H1 (cell line): ENCODE results near the gene UNC50. TPM values are rescaled to one million over a fixed set of nuclear protein-coding genes. Genes with fewer than 3 reads are reported as not detected.
A peak's percentile ranks its signal among the peaks of the same experiment; 100 is the strongest.

Experiments used
- CTCF ChIA-PET: fragments of 300-600 bp; sonication (Branson Sonifier 250); formaldehyde crosslinking; loops from one replicate; lab custom pipeline; 2021; ENCODE audit not compliant: partially characterized antibody; lab: Charles Lee
- POLR2A ChIA-PET: fragments of 300-600 bp; sonication (Branson Sonifier 250); formaldehyde crosslinking; loops from one replicate; lab custom pipeline; 2021; ENCODE audit warnings: inconsistent platforms; ENCODE audit not compliant: partially characterized antibody; lab: Charles Lee
- DNase-seq, 2 experiments: peaks; one replicate each; pipeline versions ENCODE4 v3.0.0 to v3.0.0-alpha.2; 2010 to 2022; ENCODE audit warnings: low spot score in 2 of 2, low read depth in 1 of 2, mixed read lengths in 1 of 2
- FAIRE-seq: peaks from 2 replicates; lab custom pipeline; 2011; peaks lifted over from hg19 to GRCh38; lab: Jason Lieb, UNC
- H2AFZ ChIP-seq: 2 replicates; pipeline ENCODE4 v1.8.1; 2012; ENCODE audit warnings: low read length, inconsistent platforms
- H2AK5ac ChIP-seq: 2 replicates; pipeline ENCODE4 v1.6.1; 2013; ENCODE audit warnings: low read depth, low read length
- H2BK120ac ChIP-seq: replicated peaks from 2 replicates; pipeline ENCODE3; 2013; ENCODE audit warnings: low read depth, low read length, inconsistent platforms
- H2BK12ac ChIP-seq: 2 replicates; pipeline ENCODE4 v1.6.1; 2013; ENCODE audit warnings: low read depth, low read length
- H2BK15ac ChIP-seq: 2 replicates; pipeline ENCODE4 v1.6.1; 2013; ENCODE audit warnings: low read length
- H2BK20ac ChIP-seq: 2 replicates; pipeline ENCODE4 v1.6.1; 2013; ENCODE audit warnings: low read length
- H2BK5ac ChIP-seq: 2 replicates; pipeline ENCODE4 v1.6.1; 2013; ENCODE audit warnings: low read depth, low read length
- H3K14ac ChIP-seq: 2 replicates; pipeline ENCODE4 v1.6.1; 2013; ENCODE audit warnings: inconsistent platforms; ENCODE audit not compliant: insufficient read length
- H3K18ac ChIP-seq: 2 replicates; pipeline ENCODE4 v1.6.1; 2013; ENCODE audit warnings: low read length; ENCODE audit errors: extremely low read depth
- H3K23ac ChIP-seq: 2 replicates; pipeline ENCODE4 v1.6.1; 2013; ENCODE audit warnings: inconsistent platforms; ENCODE audit not compliant: insufficient read length
- H3K23me2 ChIP-seq: 2 replicates; pipeline ENCODE4 v1.6.1; 2013; ENCODE audit warnings: low read depth, low read length
- H3K27ac ChIP-seq: 2 replicates; pipeline ENCODE4 v1.6.1; 2011; ENCODE audit warnings: low read depth, low read length, inconsistent platforms
- H3K27me3 ChIP-seq, 4 experiments: replicated peaks in 1 of 4; 1 replicate in 1 of 4; 2 replicates in 3 of 4; pipeline versions ENCODE4 v1.6.1 to v1.8.1; 2011 to 2013; ENCODE audit warnings: low read length in 3 of 4, mild to moderate bottlenecking in 3 of 4, inconsistent platforms in 2 of 4, mixed read lengths in 2 of 4, moderate library complexity in 1 of 4; ENCODE audit not compliant: control insufficient read depth in 3 of 4, insufficient read depth in 3 of 4; ENCODE audit errors: extremely low read depth in 1 of 4
- H3K36me3 ChIP-seq, 4 experiments: 2 replicates each; pipeline versions ENCODE4 v1.6.1 to v1.8.1; 2011 to 2013; ENCODE audit warnings: mild to moderate bottlenecking in 4 of 4, low read length in 3 of 4, moderate library complexity in 2 of 4, control low read depth in 1 of 4, inconsistent platforms in 1 of 4; ENCODE audit not compliant: insufficient read depth in 4 of 4, control insufficient read depth in 2 of 4
- H3K4ac ChIP-seq: replicated peaks from 2 replicates; pipeline ENCODE3; 2013; ENCODE audit warnings: low read length, low read depth, mixed read lengths, inconsistent platforms; ENCODE audit not compliant: insufficient read length
- H3K4me1 ChIP-seq, 4 experiments: replicated peaks in 1 of 4; 1 replicate in 1 of 4; 2 replicates in 3 of 4; pipeline versions ENCODE4 v1.6.1 to v1.8.1; 2011 to 2013; ENCODE audit warnings: low read length in 3 of 4, inconsistent platforms in 2 of 4, mixed read lengths in 1 of 4; ENCODE audit not compliant: insufficient read depth in 4 of 4, control insufficient read depth in 3 of 4
- H3K4me2 ChIP-seq, 2 experiments: 2 replicates each; pipeline versions ENCODE4 v1.6.1 to v1.8.1; 2011 to 2013; ENCODE audit warnings: low read depth in 2 of 2, low read length in 2 of 2, control low read depth in 1 of 2, inconsistent platforms in 1 of 2, mild to moderate bottlenecking in 1 of 2; ENCODE audit not compliant: insufficient read depth in 1 of 2
- H3K4me3 ChIP-seq, 4 experiments: fragments of 200-600, 300-600 bp in 1 of 4; sonication (generic), shearing (Covaris generic), sonication (Bioruptor Twin) in 1 of 4; 2 replicates each; pipeline versions ENCODE4 v1.5.1 to v1.8.1; 2011 to 2016; ENCODE audit warnings: low read length in 4 of 4, low read depth in 3 of 4, control low read depth in 2 of 4, inconsistent platforms in 2 of 4, mild to moderate bottlenecking in 2 of 4, mixed read lengths in 1 of 4, moderate library complexity in 1 of 4; ENCODE audit not compliant: insufficient read depth in 2 of 4; ENCODE audit errors: extremely low read depth in 1 of 4
- H3K56ac ChIP-seq: replicated peaks from 2 replicates; pipeline ENCODE3; 2013; ENCODE audit warnings: low read depth, mild to moderate bottlenecking, mixed read lengths, low read length, inconsistent platforms; ENCODE audit not compliant: insufficient read length
- H3K79me1 ChIP-seq: 2 replicates; pipeline ENCODE4 v1.6.1; 2013; ENCODE audit warnings: low read depth, low read length, control low read depth
- H3K79me2 ChIP-seq, 2 experiments: 2 replicates each; pipeline versions ENCODE4 v1.6.1 to v1.8.1; 2012 to 2013; ENCODE audit warnings: low read length in 2 of 2, mild to moderate bottlenecking in 2 of 2, inconsistent platforms in 1 of 2; ENCODE audit not compliant: insufficient read depth in 2 of 2, control insufficient read depth in 1 of 2
- H3K9ac ChIP-seq, 4 experiments: replicated peaks in 1 of 4; 1 replicate in 1 of 4; 2 replicates in 3 of 4; pipeline versions ENCODE4 v1.6.1 to v1.8.1; 2011 to 2013; ENCODE audit warnings: low read depth in 3 of 4, low read length in 3 of 4, control low read depth in 2 of 4, mild to moderate bottlenecking in 2 of 4, moderate library complexity in 2 of 4, inconsistent platforms in 1 of 4; ENCODE audit errors: extremely low read depth in 1 of 4
- H3K9me3 ChIP-seq, 2 experiments: 2 replicates each; pipeline versions ENCODE4 v1.6.1 to v1.8.1; 2012 to 2013; ENCODE audit warnings: mild to moderate bottlenecking in 2 of 2, moderate library complexity in 2 of 2, control low read depth in 1 of 2, inconsistent platforms in 1 of 2, low read depth in 1 of 2, low read length in 1 of 2, mixed read lengths in 1 of 2; ENCODE audit not compliant: insufficient read depth in 2 of 2
- H4K20me1 ChIP-seq, 2 experiments: replicated peaks in 1 of 2; 2 replicates each; pipeline versions ENCODE3 to v1.8.1; 2011 to 2013; ENCODE audit warnings: inconsistent platforms in 2 of 2, low read length in 2 of 2, mild to moderate bottlenecking in 1 of 2; ENCODE audit not compliant: insufficient read depth in 2 of 2, control insufficient read depth in 1 of 2
- H4K5ac ChIP-seq: 2 replicates; pipeline ENCODE4 v1.6.1; 2013; ENCODE audit warnings: low read length, low read depth, mixed read lengths, inconsistent platforms; ENCODE audit not compliant: insufficient read length
- H4K8ac ChIP-seq: 2 replicates; pipeline ENCODE4 v1.8.0; 2013; ENCODE audit warnings: mild to moderate bottlenecking, moderate library complexity, low read length, inconsistent platforms; ENCODE audit not compliant: insufficient read depth; ENCODE audit errors: extremely low read depth
- H4K91ac ChIP-seq: replicated peaks from 2 replicates; pipeline ENCODE3; 2013; ENCODE audit warnings: low read length, mixed read lengths, inconsistent platforms; ENCODE audit not compliant: insufficient read length
- CTCF ChIP-seq, 3 experiments: IDR thresholded peaks; 1 replicate in 2 of 3; 2 replicates in 1 of 3; pipeline versions ENCODE4 v1.5.1 to v1.6.1; 2011; ENCODE audit warnings: low read length in 3 of 3, mild to moderate bottlenecking in 3 of 3, inconsistent platforms in 2 of 3, low read depth in 1 of 3, moderate library complexity in 1 of 3; ENCODE audit not compliant: insufficient read depth in 1 of 3; ENCODE audit errors: control extremely low read depth in 1 of 3
- RBBP5 ChIP-seq: IDR thresholded peaks from 2 replicates; pipeline ENCODE4 v1.7.1; 2012; ENCODE audit warnings: low read depth, mild to moderate bottlenecking, inconsistent platforms, low read length, moderate library complexity, borderline replicate concordance
- WGBS, 2 experiments: shearing (Covaris generic) in 1 of 2; methylation state at CpG; one replicate each; pipeline versions ENCODE4 v1.1.6 to v1.1.7; 2013 to 2015; ENCODE audit warnings: low lambda C conversion rate in 2 of 2, mixed read lengths in 2 of 2, inconsistent platforms in 1 of 2, low coverage in 1 of 2, missing lambda C conversion rate in 1 of 2; ENCODE audit not compliant: insufficient replicate concordance in 2 of 2, insufficient coverage in 1 of 2, insufficient read length in 1 of 2; ENCODE audit errors: extremely low coverage in 1 of 2, missing lambda C conversion rate in 1 of 2; 5-methylcytosine and 5-hydroxymethylcytosine counted together
- polyA plus RNA-seq, 7 experiments: library from polyadenylated mRNA; depleted of rRNA in 3 of 7; stranded (reverse) in 5 of 7; unstranded in 2 of 7; fragments of >200 nt in 5 of 7; fragments of 200-250 nt in 2 of 7; gene quantifications; 1 replicate in 5 of 7; 2 replicates in 1 of 7; 4 replicates in 1 of 7; pipeline versions ENCODE4 v1.2.1 to v1.2.3, GENCODE V29; 2011 to 2013; ENCODE audit warnings: missing spikeins in 2 of 7, mixed read lengths in 2 of 7
- total RNA-seq: library from RNA; stranded (reverse); fragmentation: NEBNext Ultra II Directional; extraction: Animal tissue kit (Norgen Biotek cat#: 25700); gene quantifications from 2 replicates; pipeline ENCODE4 v1.2.1, GENCODE V29; 2021

UNC50 gene
- total and polyA plus RNA-seq, 2 of the 8 experiments (the other 6 are each of a cell fraction or from before 2014, with no cell fraction given) = 33.4 to 58.5 TPM

GRCh38 chr2:98615481-98615880 is 7.1 kb downstream of the UNC50 start:
- H2BK15ac ChIP-seq = no peak overlapping the region
- no peak overlapping the region for H3K23ac ChIP-seq
- peaks cover 2 to 61% (median 23%) of the 10 kb centered on the region in 4 experiments for H3K36me3 ChIP-seq
- H2BK20ac ChIP-seq = no peak overlapping the region
- H3K14ac ChIP-seq = no peak overlapping the region
- peak in 2 of 3 experiments; percentile 10 to 20; a peak in 2 of 4 replicates for TF ChIP-seq CTCF (IDR thresholded peaks at IDR 0.05; ENCODE audit: control extremely low read depth in 1 of 3, insufficient read depth in 1 of 3, low read depth in 1 of 3, low read length in 3 of 3)
- no peak for TF ChIP-seq RBBP5
- 0 out of 2 replicates have a peak, but pooled peaks cover 3% of the 10 kb centered on the region for H3K79me1 ChIP-seq
- no peak overlapping the region for H2AFZ ChIP-seq
- H4K5ac ChIP-seq = no peak overlapping the region
- H4K91ac ChIP-seq = no peak overlapping the region
- no peak overlapping the region for H2BK120ac ChIP-seq
- no peak overlapping the region for H2AK5ac ChIP-seq
- no peaks in the 10 kb centered on the region for H4K20me1 ChIP-seq
- no peak overlapping the region for H3K4ac ChIP-seq
- H2BK5ac ChIP-seq = no peak overlapping the region
- POLR2A ChIA-PET = no interaction called here
- no peak overlapping the region for H4K8ac ChIP-seq
- H3K9ac ChIP-seq = no peak overlapping the region
- FAIRE-seq (no peak), DNase-seq (no peak)
- no peak overlapping the region for H3K4me2 ChIP-seq
- no peak overlapping the region for H3K4me3 ChIP-seq
- CTCF ChIA-PET = interaction anchor here (1.0 to 1.1 kb wide), 2 partner anchors 225 to 346 kb away, joined by 3 to 4 read pairs; no protein-coding TSS in a partner anchor
- H3K9me3 ChIP-seq = no peaks in the 10 kb centered on the region
- H3K18ac ChIP-seq = no peak overlapping the region
- peaks cover 0 to 1% (median 0%) of the 10 kb centered on the region in 4 experiments; a peak in 1 of 7 replicates for H3K27me3 ChIP-seq
- H3K79me2 ChIP-seq = no peaks in the 10 kb centered on the region
- H3K23me2 ChIP-seq = no peaks in the 10 kb centered on the region
- H3K56ac ChIP-seq = no peak overlapping the region
- 81% methylated on average over 5 of the region's 5 CpGs; no CpG with 5 or more reads in 1 of the 2 experiments for WGBS, 2 experiments
- H3K27ac ChIP-seq = no peak overlapping the region
- H2BK12ac ChIP-seq = no peak overlapping the region
- H3K4me1 ChIP-seq = no peaks in the 10 kb centered on the region
